Mesenchymal stem cell (in vitro differentiated cells and primary cell): ENCODE results near the gene MYO1E.

ENCODE experiments used
- DNase-seq: peaks from one replicate; pipeline ENCODE4 v3.0.0-alpha.2; 2013
- H2AFZ ChIP-seq: one replicate; pipeline ENCODE4 v1.6.1; 2013; ENCODE audit warnings: low read depth, mild to moderate bottlenecking, control low read depth, inconsistent platforms, low read length, moderate library complexity
- H2AK5ac ChIP-seq: 2 replicates; pipeline ENCODE4 v1.6.1; 2013; ENCODE audit warnings: low read length, moderate library complexity, mild to moderate bottlenecking, inconsistent platforms; ENCODE audit not compliant: severe bottlenecking
- H2BK120ac ChIP-seq: one replicate; pipeline ENCODE4 v1.6.1; 2013; ENCODE audit warnings: low read depth, mild to moderate bottlenecking, inconsistent platforms, low read length, moderate library complexity
- H2BK12ac ChIP-seq, 2 experiments: one replicate each; pipeline ENCODE4 v1.6.1; 2013; ENCODE audit warnings: inconsistent platforms in 2 of 2, low read length in 2 of 2, mild to moderate bottlenecking in 2 of 2, moderate library complexity in 2 of 2, control low read depth in 1 of 2
- H2BK15ac ChIP-seq: one replicate; pipeline ENCODE4 v1.6.1; 2013; ENCODE audit warnings: mild to moderate bottlenecking, low read depth, inconsistent platforms; ENCODE audit not compliant: poor library complexity, severe bottlenecking
- H2BK5ac ChIP-seq: 2 replicates; pipeline ENCODE4 v1.6.1; 2013; ENCODE audit warnings: low read depth, mild to moderate bottlenecking, low read length, control low read depth, inconsistent platforms; ENCODE audit not compliant: poor library complexity, severe bottlenecking
- H3K14ac ChIP-seq, 2 experiments: one replicate each; pipeline ENCODE4 v1.6.1; 2013; ENCODE audit warnings: inconsistent platforms in 2 of 2, low read length in 2 of 2, control low read depth in 1 of 2, mild to moderate bottlenecking in 1 of 2, moderate library complexity in 1 of 2
- H3K18ac ChIP-seq, 2 experiments: one replicate each; pipeline ENCODE4 v1.6.1; 2013; ENCODE audit warnings: inconsistent platforms in 2 of 2, low read length in 2 of 2, control low read depth in 1 of 2, low read depth in 1 of 2, mild to moderate bottlenecking in 1 of 2
- H3K23ac ChIP-seq, 2 experiments: one replicate each; pipeline ENCODE4 v1.6.1; 2013; ENCODE audit warnings: inconsistent platforms in 2 of 2, low read length in 2 of 2, mild to moderate bottlenecking in 2 of 2, moderate library complexity in 2 of 2, control low read depth in 1 of 2
- H3K27ac ChIP-seq: 2 replicates; pipeline ENCODE4 v1.5.1; 2013; ENCODE audit warnings: mild to moderate bottlenecking, moderate library complexity, low read length, control low read depth, inconsistent platforms; ENCODE audit not compliant: poor library complexity, severe bottlenecking
- H3K27me3 ChIP-seq, 2 experiments: 2 replicates each; pipeline versions ENCODE4 v1.6.1 to v1.7.0; 2013; ENCODE audit warnings: low read length in 2 of 2, mild to moderate bottlenecking in 2 of 2, moderate library complexity in 2 of 2, control low read depth in 1 of 2, inconsistent platforms in 1 of 2; ENCODE audit not compliant: control insufficient read depth in 1 of 2, insufficient read depth in 1 of 2
- H3K36me3 ChIP-seq, 2 experiments: 2 replicates each; pipeline versions ENCODE4 v1.6.1 to v1.7.0; 2013; ENCODE audit warnings: low read length in 2 of 2, control low read depth in 1 of 2, inconsistent platforms in 1 of 2, low read depth in 1 of 2, mild to moderate bottlenecking in 1 of 2; ENCODE audit not compliant: insufficient read depth in 2 of 2, control insufficient read depth in 1 of 2
- H3K4ac ChIP-seq, 2 experiments: one replicate each; pipeline ENCODE4 v1.6.1; 2013; ENCODE audit warnings: inconsistent platforms in 2 of 2, low read length in 2 of 2, mild to moderate bottlenecking in 2 of 2, moderate library complexity in 2 of 2, control low read depth in 1 of 2, low read depth in 1 of 2
- H3K4me1 ChIP-seq: 2 replicates; pipeline ENCODE4 v1.6.1; 2013; ENCODE audit warnings: low read depth, low read length, control low read depth; ENCODE audit not compliant: control insufficient read depth, insufficient read depth
- H3K4me2 ChIP-seq: 2 replicates; pipeline ENCODE4 v1.6.1; 2013; ENCODE audit warnings: low read length, mild to moderate bottlenecking, inconsistent platforms; ENCODE audit not compliant: poor library complexity, severe bottlenecking
- H3K4me3 ChIP-seq, 2 experiments: 2 replicates each; pipeline versions ENCODE4 v1.5.1 to v1.7.0; 2013; ENCODE audit warnings: low read length in 2 of 2, mild to moderate bottlenecking in 2 of 2, control low read depth in 1 of 2, low read depth in 1 of 2; ENCODE audit not compliant: insufficient read depth in 1 of 2
- H3K79me1 ChIP-seq: replicated peaks from 2 replicates; pipeline ENCODE4 v1.6.1; 2013; ENCODE audit warnings: mild to moderate bottlenecking, control low read depth, low read length, inconsistent platforms; ENCODE audit not compliant: poor library complexity, severe bottlenecking
- H3K9ac ChIP-seq: 2 replicates; pipeline ENCODE4 v1.7.0; 2013; ENCODE audit warnings: mild to moderate bottlenecking, low read length, moderate library complexity
- H3K9me3 ChIP-seq: 2 replicates; pipeline ENCODE4 v1.7.0; 2013; ENCODE audit warnings: mild to moderate bottlenecking, low read length; ENCODE audit not compliant: control insufficient read depth
- H4K8ac ChIP-seq: one replicate; pipeline ENCODE4 v1.6.1; 2013; ENCODE audit warnings: inconsistent platforms, mild to moderate bottlenecking, low read length, moderate library complexity
- H4K91ac ChIP-seq: one replicate; pipeline ENCODE4 v1.6.1; 2013; ENCODE audit warnings: mild to moderate bottlenecking, low read length, inconsistent platforms
- WGBS: methylation state at CpG from one replicate; pipeline ENCODE4 v1.1.7; 2013; ENCODE audit warnings: mixed read lengths; 5-methylcytosine and 5-hydroxymethylcytosine counted together

Gene MYO1E

DNA sequence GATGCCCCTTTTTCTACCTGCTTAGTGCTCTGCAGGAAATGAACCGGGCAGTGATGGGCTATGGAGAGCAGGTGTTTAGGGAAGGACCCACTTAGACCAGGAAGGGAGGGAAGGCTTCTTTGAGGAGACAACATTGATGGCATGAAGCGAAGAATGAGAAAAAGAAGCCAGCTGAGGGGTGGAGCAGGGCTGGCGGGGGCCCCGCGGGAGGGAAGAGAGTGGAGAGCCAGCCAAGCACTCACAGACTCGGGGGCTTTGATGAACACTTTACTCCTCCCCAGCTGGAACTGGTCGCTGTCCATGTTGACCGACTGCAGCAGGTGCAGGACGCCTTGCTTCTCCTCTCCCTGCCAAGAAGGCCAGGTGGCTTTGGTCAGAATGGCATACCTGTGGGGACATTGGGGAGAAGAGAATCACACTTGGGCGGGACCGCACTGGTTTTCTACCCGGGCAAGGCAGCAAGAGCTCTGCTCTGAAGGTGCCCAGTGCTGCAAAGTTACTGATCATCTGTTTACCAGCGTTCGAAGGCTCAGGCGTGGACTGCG lies 194.4 kb downstream of the MYO1E start:
- no peak overlapping the region for H2AFZ ChIP-seq
- H3K27ac ChIP-seq = no peak overlapping the region
- no peak overlapping the region for H3K4ac ChIP-seq
- H3K9ac ChIP-seq = no peak overlapping the region
- H3K4me1 ChIP-seq = peaks cover 9% of the 10 kb centered on the region
- no peaks in the 10 kb centered on the region for H3K27me3 ChIP-seq
- no peak overlapping the region for H3K23ac ChIP-seq
- DNase-seq = no peak
- no peak overlapping the region for H2AK5ac ChIP-seq
- peak overlapping the region; percentile 67 for H4K91ac ChIP-seq
- H2BK5ac ChIP-seq = no peak overlapping the region
- peaks cover 46 to 86% of the 10 kb centered on the region in 2 experiments for H3K36me3 ChIP-seq
- H3K79me1 ChIP-seq = peaks cover 19% of the 10 kb centered on the region
- 96% methylated on average over 16 of the region's 16 CpGs for WGBS
- no peak overlapping the region for H3K4me3 ChIP-seq
- H4K8ac ChIP-seq = peak overlapping the region; percentile 45
- peak overlapping the region in 1 of 2 experiments; percentile 55 for H3K18ac ChIP-seq
- H2BK120ac ChIP-seq = peak overlapping the region; percentile 24
- peak overlapping the region; percentile 56 to 85 for H2BK12ac ChIP-seq
- H2BK15ac ChIP-seq = no peak overlapping the region
- peaks cover 12% of the 10 kb centered on the region for H3K9me3 ChIP-seq
- H3K14ac ChIP-seq = peak overlapping the region in 1 of 2 experiments; percentile 57
- H3K4me2 ChIP-seq = no peak overlapping the region

DNA sequence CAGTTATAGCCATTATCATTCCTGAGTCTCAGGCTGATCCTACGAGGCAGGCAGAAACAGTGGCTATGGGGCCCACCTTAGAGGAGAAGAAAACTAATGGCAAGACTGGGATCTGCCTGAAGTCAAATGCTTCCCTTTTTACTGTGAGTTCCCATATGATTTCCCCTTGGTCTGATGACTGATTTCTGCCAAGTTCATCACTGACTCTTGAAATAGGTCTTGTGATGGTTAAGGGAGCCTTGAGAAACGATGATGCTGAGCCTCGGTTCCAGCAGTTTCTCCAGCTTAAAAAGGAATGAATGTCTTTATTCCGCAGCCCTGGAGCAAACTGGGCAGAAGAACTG lies 195.4 kb downstream of the MYO1E start:
- no peak overlapping the region for H2BK5ac ChIP-seq
- peak overlapping the region; percentile 19 for H2BK15ac ChIP-seq
- H3K9ac ChIP-seq = peak overlapping the region; percentile 11
- peak overlapping the region; percentile 24 for H2BK120ac ChIP-seq
- peaks cover 8% of the 10 kb centered on the region for H3K9me3 ChIP-seq
- H3K36me3 ChIP-seq = peaks cover 42 to 86% of the 10 kb centered on the region in 2 experiments
- H3K79me1 ChIP-seq = peaks cover 17% of the 10 kb centered on the region
- 93% methylated on average over 4 of the region's 4 CpGs for WGBS
- H3K4ac ChIP-seq = peak overlapping the region in 1 of 2 experiments; percentile 46
- no peak overlapping the region for H3K23ac ChIP-seq
- H3K4me1 ChIP-seq = peaks cover 9% of the 10 kb centered on the region
- H2BK12ac ChIP-seq = peak overlapping the region in 1 of 2 experiments; percentile 59
- H3K14ac ChIP-seq = no peak overlapping the region
- H2AFZ ChIP-seq = no peak overlapping the region
- H4K8ac ChIP-seq = peak overlapping the region; percentile 32
- no peak overlapping the region for H3K27ac ChIP-seq
- no peak for DNase-seq
- no peak overlapping the region for H4K91ac ChIP-seq
- H3K27me3 ChIP-seq = no peaks in the 10 kb centered on the region
- no peak overlapping the region for H3K4me2 ChIP-seq
- peak overlapping the region in 1 of 2 experiments; percentile 82 for H3K18ac ChIP-seq
- no peak overlapping the region for H3K4me3 ChIP-seq
- H2AK5ac ChIP-seq = no peak overlapping the region

DNA sequence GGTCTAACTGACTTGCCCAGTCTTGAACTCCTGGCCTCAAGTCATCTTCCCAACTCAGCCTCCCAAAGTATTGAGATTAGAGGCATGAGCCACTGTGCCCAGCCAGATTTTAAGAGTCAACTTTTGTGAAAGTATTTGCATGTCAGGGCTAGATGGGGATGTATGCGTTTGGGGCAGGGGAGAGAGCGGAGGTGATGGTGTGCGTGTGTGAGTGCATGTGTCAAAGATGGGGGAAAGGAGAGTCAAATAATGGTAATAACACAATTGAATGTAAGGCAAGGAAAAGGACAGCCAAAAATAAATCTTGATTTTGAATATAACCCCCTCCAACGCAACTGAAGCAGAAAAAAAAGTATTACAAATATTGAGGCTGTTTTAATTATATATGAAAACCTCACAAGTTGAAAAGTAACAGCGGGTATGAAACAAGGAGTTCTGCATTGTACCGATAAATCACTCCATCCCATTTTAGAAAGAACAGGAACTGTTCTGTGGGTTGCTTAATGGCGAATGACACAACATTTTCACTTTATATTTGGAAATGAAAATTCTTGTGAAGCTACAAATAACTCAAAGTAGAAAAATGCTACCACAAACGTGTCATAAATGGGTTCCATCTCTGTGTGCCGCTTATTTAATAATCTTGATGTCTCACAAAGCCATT lies 195.9 kb downstream of the MYO1E start:
- peaks cover 5% of the 10 kb centered on the region for H3K9me3 ChIP-seq
- no peak overlapping the region for H3K4me2 ChIP-seq
- H2BK120ac ChIP-seq = peak overlapping the region; percentile 95
- no peak overlapping the region for H4K8ac ChIP-seq
- H2AFZ ChIP-seq = no peak overlapping the region
- no peak overlapping the region for H3K14ac ChIP-seq
- no peak overlapping the region for H3K27ac ChIP-seq
- H3K4me1 ChIP-seq = peaks cover 9% of the 10 kb centered on the region
- peak overlapping the region; percentile 82 to 89 for H3K18ac ChIP-seq
- H3K4ac ChIP-seq = peak overlapping the region; percentile 5 to 76
- 93% methylated on average over 5 of the region's 9 CpGs for WGBS
- no peak overlapping the region for H3K4me3 ChIP-seq
- H3K9ac ChIP-seq = no peak overlapping the region
- H2BK12ac ChIP-seq = peak overlapping the region; percentile 38 to 88
- H4K91ac ChIP-seq = no peak overlapping the region
- H2AK5ac ChIP-seq = no peak overlapping the region
- H2BK15ac ChIP-seq = no peak overlapping the region
- peaks cover 16% of the 10 kb centered on the region for H3K79me1 ChIP-seq
- H3K23ac ChIP-seq = no peak overlapping the region
- H3K36me3 ChIP-seq = peaks cover 41 to 85% of the 10 kb centered on the region in 2 experiments
- DNase-seq = no peak
- H2BK5ac ChIP-seq = no peak overlapping the region
- H3K27me3 ChIP-seq = no peaks in the 10 kb centered on the region
